HG03039 (cell line): Measurements from ENCODE around the gene LIMA1.
"Not testable (repeated sequence)": the region's sequence is repeated elsewhere in the genome, so short reads cannot be mapped to it uniquely, and the experiment has no call there.

Experiments used
- ATAC-seq: cut with Tn5 transposase; IDR thresholded peaks from one replicate; pipeline ENCODE4 v1.9.1; 2021; ENCODE audit warnings: mild to moderate bottlenecking, moderate library complexity; ENCODE audit not compliant: unreplicated experiment

Gene LIMA1

GRCh38 chr12:50249464-50250182 is 33.7 kb downstream of the LIMA1 start:
- no peak for ATAC-seq

DNA sequence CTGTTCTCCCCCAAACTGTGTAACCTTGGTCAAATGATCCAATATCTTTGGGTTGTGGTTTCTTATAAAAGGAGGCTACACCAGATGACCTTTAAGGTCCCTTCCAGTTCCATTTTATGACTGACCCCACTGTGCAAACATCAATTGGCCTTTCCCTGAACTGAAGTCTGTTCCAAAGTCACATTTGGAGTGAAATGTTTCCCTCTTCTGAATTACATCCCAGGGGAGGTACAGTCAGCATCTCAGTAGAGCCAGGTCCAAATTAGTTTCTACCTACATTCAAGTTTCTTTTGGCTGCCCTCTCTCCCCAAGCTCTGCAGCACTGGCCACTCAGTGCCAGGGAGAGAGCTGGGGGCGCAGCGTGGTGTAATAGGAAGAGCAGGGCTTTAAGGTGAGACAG is 34.4 kb downstream of the LIMA1 start:
- ATAC-seq, result no peak

GRCh38 chr12:50248411-50248810 is 34.9 kb downstream of the LIMA1 start:
- ATAC-seq, result no peak

- ATAC-seq, result not testable (repeated sequence)
Observed at GRCh38 chr12:50247665-50248064, 35.7 kb downstream of the LIMA1 start.

DNA sequence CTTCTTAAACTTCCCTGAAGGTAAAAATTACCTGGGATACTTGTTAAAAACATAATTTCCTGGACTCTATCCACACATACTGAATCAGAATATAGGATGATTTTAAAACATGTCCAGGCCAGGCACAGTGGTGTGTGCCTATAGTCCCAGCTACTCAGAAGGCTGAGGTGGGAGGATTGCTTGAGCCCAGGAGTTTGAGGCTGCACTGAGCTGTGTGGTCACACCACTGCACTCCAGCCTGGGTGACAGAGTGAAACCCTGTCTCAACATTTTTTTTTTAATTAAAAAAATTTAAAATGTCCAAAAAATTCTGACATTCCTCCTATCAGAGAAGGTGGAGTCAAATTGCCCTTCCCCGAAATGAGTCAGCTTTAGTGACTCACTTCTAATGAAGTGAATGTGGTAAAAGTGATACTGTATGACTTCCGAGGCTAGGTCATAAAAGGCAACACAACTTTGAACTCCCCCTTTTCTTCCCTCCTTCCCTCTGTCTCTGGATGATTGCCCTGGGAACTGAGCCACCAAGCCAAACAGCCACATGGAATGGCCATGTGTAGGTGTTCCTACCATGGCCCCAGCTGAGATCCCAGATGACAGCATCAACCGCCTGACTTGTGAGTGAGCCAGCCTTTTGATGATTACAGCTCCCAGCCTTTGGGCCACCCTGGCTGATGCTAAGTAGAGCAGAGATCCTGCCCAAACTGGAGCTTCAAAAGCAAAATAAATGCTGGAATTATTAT is 36.3 kb downstream of the LIMA1 start:
- ATAC-seq, result no peak

DNA sequence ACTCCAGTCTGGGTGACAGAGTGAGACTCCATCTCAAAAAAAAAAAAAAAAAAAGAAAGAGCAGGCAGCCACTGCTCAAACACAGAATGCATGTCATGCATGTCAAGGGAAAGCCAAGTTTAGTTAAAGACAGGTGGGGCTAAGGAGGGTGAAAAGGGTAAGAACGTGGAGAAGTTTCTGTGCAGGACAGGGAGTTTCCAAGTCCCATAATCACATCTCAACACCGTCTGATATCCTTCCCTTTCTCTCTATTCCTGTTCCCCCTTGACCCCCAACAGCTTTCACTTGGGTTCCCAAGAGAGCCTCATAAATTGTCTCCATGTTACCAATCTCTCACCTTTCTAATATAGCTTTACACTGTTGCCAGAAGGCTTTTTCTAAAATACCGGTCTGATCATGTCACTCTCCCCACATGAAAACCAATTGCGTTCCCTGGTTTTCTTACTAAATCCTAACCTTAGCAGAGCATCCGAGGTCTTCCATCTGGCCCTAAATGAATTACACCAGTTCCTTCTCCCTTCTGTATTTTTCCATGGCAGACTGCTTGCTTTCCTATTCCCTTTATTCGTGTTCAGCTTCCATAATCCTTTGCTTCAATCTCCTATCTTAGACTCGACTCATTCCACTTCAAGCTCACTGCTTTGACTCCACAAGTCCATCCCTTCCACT is 37.0 kb downstream of the LIMA1 start:
- no peak for ATAC-seq

GRCh38 chr12:50243507-50243906 is 39.8 kb downstream of the LIMA1 start:
- ATAC-seq, result no peak

DNA sequence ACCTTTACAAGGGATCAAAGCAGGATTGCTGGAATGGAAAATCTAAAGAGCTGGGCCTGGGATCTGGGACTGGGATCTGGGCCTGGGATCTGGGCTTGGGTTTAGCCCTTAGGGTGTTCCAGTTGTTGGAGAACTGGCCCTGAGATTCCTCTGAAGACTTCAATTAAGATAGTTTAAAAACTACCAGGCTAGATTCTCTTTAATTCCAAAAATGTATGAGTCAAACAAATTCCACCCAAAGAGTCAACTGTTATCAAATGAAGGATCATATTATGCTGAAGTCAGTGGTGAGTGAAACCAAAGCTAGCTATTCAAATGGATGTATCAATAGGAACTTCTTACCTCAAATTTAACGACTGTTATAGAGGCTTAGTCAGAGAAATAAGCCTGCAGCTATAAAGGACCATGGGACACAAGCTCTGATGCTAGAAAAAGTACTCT is 40.5 kb downstream of the LIMA1 start:
- no peak for ATAC-seq

GRCh38 chr12:50241178-50241577 is 42.1 kb downstream of the LIMA1 start:
- no peak for ATAC-seq

GRCh38 chr12:50240792-50241114 is 42.6 kb downstream of the LIMA1 start:
- no peak for ATAC-seq

GRCh38 chr12:50240096-50240791 is 43.1 kb downstream of the LIMA1 start:
- ATAC-seq, result no peak

DNA sequence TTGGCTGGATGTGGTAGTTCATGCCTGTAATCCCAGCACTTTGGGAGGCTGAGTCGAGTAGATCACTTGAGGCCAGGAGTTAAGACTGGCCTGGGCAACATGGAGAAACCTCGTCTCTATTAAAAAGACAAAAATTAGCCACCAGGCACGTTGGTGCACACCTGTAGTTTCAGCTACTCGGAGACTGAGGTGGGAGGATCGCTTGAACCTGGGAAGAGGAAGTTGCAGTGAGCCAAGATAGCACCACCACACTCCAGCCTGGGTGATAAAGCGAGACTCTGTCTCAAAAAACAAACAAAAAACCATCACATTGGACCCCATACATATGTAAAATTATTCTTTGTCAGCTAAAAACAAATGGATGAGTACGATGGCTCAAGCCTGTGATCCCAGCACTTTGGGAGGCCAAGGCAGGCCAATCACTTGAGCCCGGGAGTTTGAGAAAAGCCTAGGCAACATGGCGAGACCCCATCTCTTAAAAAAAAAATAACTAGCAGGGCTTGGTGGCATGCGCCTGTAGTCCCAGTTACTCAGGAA is 43.9 kb downstream of the LIMA1 start:
- ATAC-seq, result no peak

DNA sequence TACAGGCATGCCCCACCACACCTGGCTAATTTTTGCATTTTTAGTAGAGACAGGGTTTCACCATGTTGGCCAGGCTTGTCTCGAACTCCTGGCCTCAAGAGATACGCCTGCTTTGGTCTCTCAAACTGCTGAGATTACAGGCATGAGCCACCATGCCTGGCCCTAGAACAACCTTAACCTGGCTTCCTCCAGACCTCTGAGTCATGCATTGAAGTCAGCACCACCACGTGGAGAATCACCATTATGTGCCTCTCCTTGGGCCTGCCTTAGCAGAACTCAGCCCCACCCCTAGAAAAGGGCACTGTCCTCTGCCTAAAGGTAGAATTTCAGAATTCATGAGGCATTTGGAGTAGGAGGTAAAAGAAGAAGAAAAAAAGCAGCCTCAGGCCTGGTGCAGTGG is 49.0 kb downstream of the LIMA1 start:
- no peak for ATAC-seq

DNA sequence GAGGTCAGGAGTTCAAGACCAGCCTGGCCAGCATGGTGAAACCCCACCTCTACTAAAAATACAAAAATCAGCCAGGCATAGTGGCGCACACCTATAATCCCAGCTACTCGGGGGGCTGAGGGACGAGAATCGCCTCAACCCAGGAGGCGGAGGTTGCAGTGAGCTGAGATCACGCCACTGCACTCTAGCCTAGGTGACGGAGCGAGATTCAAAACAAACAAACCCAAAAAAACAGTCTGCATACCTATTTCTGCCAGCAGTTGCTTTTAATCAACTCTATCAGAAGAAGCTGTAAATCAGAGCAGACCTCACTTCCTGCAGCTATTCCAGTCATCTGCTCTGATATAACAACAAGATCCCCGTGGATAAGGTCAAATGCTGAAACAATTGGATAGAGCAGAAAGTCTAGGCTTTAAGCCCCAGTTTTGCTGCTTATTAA is 50.5 kb downstream of the LIMA1 start:
- no peak for ATAC-seq

DNA sequence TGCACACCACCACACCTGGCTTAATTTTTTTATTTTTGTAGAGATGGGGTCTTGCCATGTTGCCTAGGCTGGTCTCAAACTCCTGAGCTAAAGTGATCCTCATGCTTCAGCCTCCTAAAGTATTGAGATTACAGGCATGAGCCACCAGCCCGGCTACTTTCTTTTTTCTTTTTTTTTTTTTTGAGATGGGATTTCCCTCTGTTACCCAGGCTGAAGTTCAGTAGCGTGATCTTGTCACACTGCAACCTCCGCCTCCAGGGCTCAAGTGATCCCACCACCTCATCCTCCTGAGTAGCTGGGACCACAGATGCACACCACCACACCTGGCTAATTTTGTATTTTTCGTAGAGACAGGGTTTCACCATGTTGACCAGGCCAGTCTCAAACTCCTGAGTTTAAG is 51.1 kb downstream of the LIMA1 start:
- no peak for ATAC-seq

DNA sequence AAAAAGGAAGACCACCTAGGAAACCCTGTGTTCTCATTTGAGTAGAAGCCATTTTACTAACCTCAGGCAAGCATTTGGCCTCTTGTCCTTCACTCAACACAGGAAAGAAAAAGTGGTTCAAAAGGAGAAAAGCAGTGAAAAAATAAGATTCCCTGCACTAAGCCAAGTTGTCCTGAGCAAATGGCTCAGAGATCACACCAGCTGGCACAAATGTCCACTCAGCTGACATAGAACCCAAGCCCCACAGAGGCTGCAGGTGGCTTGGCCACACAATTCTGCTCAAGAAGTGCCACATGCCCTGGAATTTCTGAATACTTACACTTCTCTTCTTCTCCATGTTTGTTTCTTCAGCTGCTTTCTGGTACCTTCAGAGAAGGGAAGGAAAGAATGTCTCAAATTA is 52.0 kb downstream of the LIMA1 start:
- ATAC-seq, result no peak

DNA sequence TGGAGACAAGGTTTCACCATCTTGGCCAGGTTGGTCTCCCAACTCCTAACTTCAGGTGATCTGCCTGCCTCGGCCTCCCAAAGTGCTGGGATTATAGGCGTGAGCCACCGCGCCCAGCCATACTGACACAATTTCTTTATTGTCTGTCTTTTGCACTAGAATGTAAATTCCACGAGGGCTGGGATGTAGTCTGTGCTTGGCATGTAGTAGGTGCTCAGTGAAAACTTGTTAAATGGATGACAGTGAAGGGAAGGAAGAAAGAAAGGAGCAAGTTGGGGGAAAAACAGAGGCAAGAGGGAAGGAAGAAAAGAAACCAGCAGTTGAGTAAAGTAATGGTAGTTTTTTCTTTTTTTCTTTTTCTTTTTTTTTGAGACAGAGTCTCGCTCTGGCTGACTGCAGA is 53.1 kb downstream of the LIMA1 start:
- no peak for ATAC-seq

DNA sequence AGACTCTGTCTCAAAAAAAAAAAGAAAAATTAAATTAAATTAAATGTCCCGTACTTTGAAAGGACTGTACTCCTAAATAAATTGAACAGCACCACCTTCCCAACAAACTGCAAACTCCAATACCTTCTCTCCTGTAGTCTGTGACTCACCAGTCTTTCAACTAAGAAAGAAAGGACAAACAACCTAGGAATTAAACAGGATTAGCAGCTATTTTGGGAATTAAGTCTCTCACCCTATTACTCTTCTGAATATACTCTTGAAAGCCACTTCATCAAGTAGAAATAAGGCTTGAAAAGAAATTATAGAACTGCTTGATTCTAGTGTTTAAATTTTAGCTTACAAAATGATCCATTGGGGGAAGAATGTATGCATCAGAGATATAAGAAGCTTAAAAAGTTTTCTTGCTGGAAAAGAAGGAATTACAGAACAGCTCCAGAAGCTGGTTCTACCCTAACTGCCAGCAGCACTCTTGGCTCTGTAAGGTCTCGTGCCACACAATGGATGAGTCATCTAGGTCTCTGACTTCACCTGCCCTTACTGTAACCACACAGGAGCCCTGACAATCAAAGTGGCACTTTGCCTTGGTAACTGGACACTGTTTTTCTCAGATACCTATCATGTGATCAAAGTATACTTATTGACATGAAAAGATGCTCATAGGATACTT is 59.2 kb downstream of the LIMA1 start:
- no peak for ATAC-seq

GRCh38 chr12:50222275-50222783 is 61.0 kb downstream of the LIMA1 start:
- ATAC-seq, result no peak

- no peak for ATAC-seq
Observed at GRCh38 chr12:50221228-50222008, 61.9 kb downstream of the LIMA1 start.
